GM12892 (cell line): Measurements from ENCODE around the gene DAAM1.

Experiments used
- POLR2A ChIP-seq: IDR thresholded peaks from 2 replicates; pipeline ENCODE4 v1.6.1; 2011; ENCODE audit warnings: low read depth, low read length, control low read depth
- POLR2AphosphoS5 ChIP-seq: IDR thresholded peaks from 2 replicates; pipeline ENCODE4 v1.6.1; 2011; ENCODE audit warnings: low read depth, low read length, control low read depth
- TAF1 ChIP-seq: IDR thresholded peaks from 2 replicates; pipeline ENCODE4 v1.6.1; 2011; ENCODE audit warnings: low read depth, mild to moderate bottlenecking, control low read depth, low read length, borderline replicate concordance

GRCh38 chr14:59356767-59357166, 168.3 kb downstream of the DAAM1 start:
- TF ChIP-seq TAF1: no peak
- TF ChIP-seq POLR2A: no peak
- TF ChIP-seq POLR2AphosphoS5: no peak
